Measurements from ENCODE around the gene RELN. TPM values are rescaled to one million over a fixed set of nuclear protein-coding genes. Genes with fewer than 3 reads are reported as not detected.

The RELN gene
- total RNA-seq, 1 experiment from 2014 or later = 4.3 TPM

GRCh38 chr7:103993551-103993950 is 4.1 kb upstream of the RELN start:
- no TSS peak for BruUV-seq (replicated peaks)

DNA sequence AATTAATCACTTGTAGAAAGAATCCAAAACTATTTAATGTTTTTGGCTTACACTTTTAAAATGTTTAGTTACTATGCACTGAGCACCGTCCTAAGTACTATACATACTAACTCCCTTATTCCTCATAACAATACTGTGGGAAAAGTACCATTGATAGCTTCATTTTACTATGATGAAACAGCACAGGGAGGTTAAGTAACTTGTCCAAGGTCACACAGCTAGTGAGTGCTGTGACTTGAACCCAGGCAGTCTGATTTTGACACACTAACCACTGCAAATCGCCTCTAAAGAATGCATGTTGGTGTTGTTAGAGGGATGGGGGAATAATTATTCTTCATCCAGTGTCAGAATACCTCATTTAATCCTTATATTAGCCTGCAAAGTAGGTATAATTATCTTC is 1.9 kb upstream of the RELN start:
- no TSS peak for BruUV-seq (replicated peaks)
- H3K4me3 ChIP-seq (ENCODE audit: low read depth, low read length) = no peak overlapping the region
- H3K4me1 Mint-ChIP-seq (ENCODE audit: low read depth, unreplicated experiment) = no peaks in the 10 kb centered on the region
- H3K27me3 ChIP-seq (replicated peaks; ENCODE audit: control insufficient read depth, insufficient read depth, low read length) = no peaks in the 10 kb centered on the region
- H3K9me3 Mint-ChIP-seq (ENCODE audit: unreplicated experiment) = no peaks in the 10 kb centered on the region
- no peaks in the 10 kb centered on the region for H3K9me3 ChIP-seq
- POLR2A ChIA-PET = no interaction called here
- no peak overlapping the region for H3K27ac Mint-ChIP-seq (ENCODE audit: unreplicated experiment)
- TF ChIP-seq, protein P1, sequence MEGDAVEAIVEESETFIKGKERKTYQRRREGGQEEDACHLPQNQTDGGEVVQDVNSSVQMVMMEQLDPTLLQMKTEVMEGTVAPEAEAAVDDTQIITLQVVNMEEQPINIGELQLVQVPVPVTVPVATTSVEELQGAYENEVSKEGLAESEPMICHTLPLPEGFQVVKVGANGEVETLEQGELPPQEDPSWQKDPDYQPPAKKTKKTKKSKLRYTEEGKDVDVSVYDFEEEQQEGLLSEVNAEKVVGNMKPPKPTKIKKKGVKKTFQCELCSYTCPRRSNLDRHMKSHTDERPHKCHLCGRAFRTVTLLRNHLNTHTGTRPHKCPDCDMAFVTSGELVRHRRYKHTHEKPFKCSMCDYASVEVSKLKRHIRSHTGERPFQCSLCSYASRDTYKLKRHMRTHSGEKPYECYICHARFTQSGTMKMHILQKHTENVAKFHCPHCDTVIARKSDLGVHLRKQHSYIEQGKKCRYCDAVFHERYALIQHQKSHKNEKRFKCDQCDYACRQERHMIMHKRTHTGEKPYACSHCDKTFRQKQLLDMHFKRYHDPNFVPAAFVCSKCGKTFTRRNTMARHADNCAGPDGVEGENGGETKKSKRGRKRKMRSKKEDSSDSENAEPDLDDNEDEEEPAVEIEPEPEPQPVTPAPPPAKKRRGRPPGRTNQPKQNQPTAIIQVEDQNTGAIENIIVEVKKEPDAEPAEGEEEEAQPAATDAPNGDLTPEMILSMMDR (IDR thresholded peaks at IDR 0.05; ENCODE audit: insufficient read depth in 1 of 2, low read depth in 1 of 2, low read length in 1 of 2, severe bottlenecking in 1 of 2, unreplicated experiment in 1 of 2) = no peak
- H3K4me3 Mint-ChIP-seq (ENCODE audit: unreplicated experiment) = no peak overlapping the region
- H3K27me3 Mint-ChIP-seq (ENCODE audit: insufficient read depth, unreplicated experiment) = no peaks in the 10 kb centered on the region
- H3K36me3 ChIP-seq (ENCODE audit: control insufficient read depth, insufficient read depth, low read length) = no peaks in the 10 kb centered on the region
- H3K4me1 ChIP-seq = no peaks in the 10 kb centered on the region
- intact Hi-C loops (cut with micrococcal nuclease; ENCODE audit: unreplicated experiment) = no loop called here
- H3K36me3 Mint-ChIP-seq (ENCODE audit: insufficient read depth, unreplicated experiment) = no peaks in the 10 kb centered on the region
- CTCF ChIA-PET = no interaction called here
- DNase-seq = no peak

More at GRCh38 chr7:103993551-103993950, 4.1 kb upstream of the RELN start:
- intact Hi-C loops (cut with micrococcal nuclease; ENCODE audit: unreplicated experiment) = no loop called here
- Mint-ChIP-seq H3K4me3 (ENCODE audit: unreplicated experiment) (no peak overlapping the region), H3K27me3 (ENCODE audit: insufficient read depth, unreplicated experiment) (no peaks in the 10 kb centered on the region), H3K27ac (ENCODE audit: unreplicated experiment) (no peak overlapping the region), H3K4me1 (ENCODE audit: low read depth, unreplicated experiment) (no peaks in the 10 kb centered on the region), H3K9me3 (ENCODE audit: unreplicated experiment) (no peaks in the 10 kb centered on the region), H3K36me3 (ENCODE audit: insufficient read depth, unreplicated experiment) (no peaks in the 10 kb centered on the region)
- no peak for DNase-seq
- ChIA-PET CTCF (no interaction called here), POLR2A (no interaction called here)
- Histone ChIP-seq H3K4me1 (no peaks in the 10 kb centered on the region), H3K36me3 (ENCODE audit: control insufficient read depth, insufficient read depth, low read length) (no peaks in the 10 kb centered on the region), H3K4me3 (ENCODE audit: low read depth, low read length) (no peak overlapping the region), H3K27me3 (replicated peaks; ENCODE audit: control insufficient read depth, insufficient read depth, low read length) (no peaks in the 10 kb centered on the region), H3K9me3 (no peaks in the 10 kb centered on the region)
- TF ChIP-seq, protein P1 (IDR thresholded peaks at IDR 0.05; ENCODE audit: insufficient read depth in 1 of 2, low read depth in 1 of 2, low read length in 1 of 2, severe bottlenecking in 1 of 2, unreplicated experiment in 1 of 2) = no peak

DNA sequence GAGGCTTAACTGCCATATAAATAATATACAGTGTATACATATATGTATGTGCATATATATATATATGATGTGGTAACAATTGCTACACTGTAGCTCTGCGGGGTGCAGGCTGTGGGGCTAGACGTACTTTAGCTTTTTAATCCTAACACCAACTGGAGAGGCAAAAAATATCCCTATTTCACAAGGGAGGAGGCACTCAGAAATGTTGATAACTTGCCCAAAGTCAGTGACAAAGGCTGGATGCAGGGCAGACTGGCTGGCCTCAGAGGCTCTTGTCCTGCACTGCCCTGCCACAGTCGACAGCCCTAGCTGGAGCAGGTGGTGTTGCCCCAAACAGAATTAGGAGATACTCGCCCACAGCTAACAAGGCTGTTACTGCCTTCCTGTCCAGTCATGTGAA is 1.5 kb upstream of the RELN start:
- ChIA-PET POLR2A (no interaction called here), CTCF (no interaction called here)
- Mint-ChIP-seq H3K27me3 (ENCODE audit: insufficient read depth, unreplicated experiment) (no peaks in the 10 kb centered on the region), H3K36me3 (ENCODE audit: insufficient read depth, unreplicated experiment) (no peaks in the 10 kb centered on the region), H3K27ac (ENCODE audit: unreplicated experiment) (no peak overlapping the region), H3K9me3 (ENCODE audit: unreplicated experiment) (no peaks in the 10 kb centered on the region), H3K4me3 (ENCODE audit: unreplicated experiment) (no peak overlapping the region), H3K4me1 (ENCODE audit: low read depth, unreplicated experiment) (no peaks in the 10 kb centered on the region)
- no peak overlapping the region for H3K4me3 ChIP-seq (ENCODE audit: low read depth, low read length)
- no TSS peak for BruUV-seq (replicated peaks)
- TF ChIP-seq, protein P1 (IDR thresholded peaks at IDR 0.05; ENCODE audit: insufficient read depth in 1 of 2, low read depth in 1 of 2, low read length in 1 of 2, severe bottlenecking in 1 of 2, unreplicated experiment in 1 of 2) = no peak
- H3K9me3 ChIP-seq = no peaks in the 10 kb centered on the region
- intact Hi-C loops (cut with micrococcal nuclease; ENCODE audit: unreplicated experiment) = no loop called here
- no peak for DNase-seq
- H3K36me3 ChIP-seq (ENCODE audit: control insufficient read depth, insufficient read depth, low read length) = no peaks in the 10 kb centered on the region
- no peaks in the 10 kb centered on the region for H3K4me1 ChIP-seq
- H3K27me3 ChIP-seq (replicated peaks; ENCODE audit: control insufficient read depth, insufficient read depth, low read length) = no peaks in the 10 kb centered on the region
